GM12872 (cell line): ENCODE measurements around the gene PSME3IP1.

Experiments
- TF ChIP-seq, protein P1 (sequence below): IDR thresholded peaks from 3 replicates; pipeline ENCODE4 v1.5.1; 2011; ENCODE audit warnings: low read depth, mild to moderate bottlenecking, low read length, moderate library complexity; ENCODE audit not compliant: insufficient read depth

The PSME3IP1 gene

DNA sequence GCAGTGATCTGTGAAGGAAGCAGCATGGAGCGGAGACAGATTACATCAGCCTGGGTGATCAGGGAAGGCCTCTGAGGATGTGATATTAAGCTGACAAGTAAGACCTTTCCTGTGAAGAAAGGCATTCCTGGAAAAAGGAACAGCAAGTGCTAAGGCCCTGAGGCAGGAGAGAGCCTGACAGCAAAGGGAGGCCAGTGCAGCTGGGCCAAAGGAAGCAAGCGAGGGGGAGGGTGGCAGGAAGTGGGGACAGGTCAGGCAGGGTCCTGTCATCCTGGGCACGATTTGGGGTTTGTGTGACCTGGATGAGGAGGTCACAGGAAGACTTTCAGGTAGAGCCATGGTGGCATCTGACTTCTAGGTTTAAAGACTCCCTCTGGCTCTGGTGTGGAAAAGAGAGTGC is 81.1 kb downstream of the PSME3IP1 start:
- TF ChIP-seq, protein P1, sequence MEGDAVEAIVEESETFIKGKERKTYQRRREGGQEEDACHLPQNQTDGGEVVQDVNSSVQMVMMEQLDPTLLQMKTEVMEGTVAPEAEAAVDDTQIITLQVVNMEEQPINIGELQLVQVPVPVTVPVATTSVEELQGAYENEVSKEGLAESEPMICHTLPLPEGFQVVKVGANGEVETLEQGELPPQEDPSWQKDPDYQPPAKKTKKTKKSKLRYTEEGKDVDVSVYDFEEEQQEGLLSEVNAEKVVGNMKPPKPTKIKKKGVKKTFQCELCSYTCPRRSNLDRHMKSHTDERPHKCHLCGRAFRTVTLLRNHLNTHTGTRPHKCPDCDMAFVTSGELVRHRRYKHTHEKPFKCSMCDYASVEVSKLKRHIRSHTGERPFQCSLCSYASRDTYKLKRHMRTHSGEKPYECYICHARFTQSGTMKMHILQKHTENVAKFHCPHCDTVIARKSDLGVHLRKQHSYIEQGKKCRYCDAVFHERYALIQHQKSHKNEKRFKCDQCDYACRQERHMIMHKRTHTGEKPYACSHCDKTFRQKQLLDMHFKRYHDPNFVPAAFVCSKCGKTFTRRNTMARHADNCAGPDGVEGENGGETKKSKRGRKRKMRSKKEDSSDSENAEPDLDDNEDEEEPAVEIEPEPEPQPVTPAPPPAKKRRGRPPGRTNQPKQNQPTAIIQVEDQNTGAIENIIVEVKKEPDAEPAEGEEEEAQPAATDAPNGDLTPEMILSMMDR = no peak

DNA sequence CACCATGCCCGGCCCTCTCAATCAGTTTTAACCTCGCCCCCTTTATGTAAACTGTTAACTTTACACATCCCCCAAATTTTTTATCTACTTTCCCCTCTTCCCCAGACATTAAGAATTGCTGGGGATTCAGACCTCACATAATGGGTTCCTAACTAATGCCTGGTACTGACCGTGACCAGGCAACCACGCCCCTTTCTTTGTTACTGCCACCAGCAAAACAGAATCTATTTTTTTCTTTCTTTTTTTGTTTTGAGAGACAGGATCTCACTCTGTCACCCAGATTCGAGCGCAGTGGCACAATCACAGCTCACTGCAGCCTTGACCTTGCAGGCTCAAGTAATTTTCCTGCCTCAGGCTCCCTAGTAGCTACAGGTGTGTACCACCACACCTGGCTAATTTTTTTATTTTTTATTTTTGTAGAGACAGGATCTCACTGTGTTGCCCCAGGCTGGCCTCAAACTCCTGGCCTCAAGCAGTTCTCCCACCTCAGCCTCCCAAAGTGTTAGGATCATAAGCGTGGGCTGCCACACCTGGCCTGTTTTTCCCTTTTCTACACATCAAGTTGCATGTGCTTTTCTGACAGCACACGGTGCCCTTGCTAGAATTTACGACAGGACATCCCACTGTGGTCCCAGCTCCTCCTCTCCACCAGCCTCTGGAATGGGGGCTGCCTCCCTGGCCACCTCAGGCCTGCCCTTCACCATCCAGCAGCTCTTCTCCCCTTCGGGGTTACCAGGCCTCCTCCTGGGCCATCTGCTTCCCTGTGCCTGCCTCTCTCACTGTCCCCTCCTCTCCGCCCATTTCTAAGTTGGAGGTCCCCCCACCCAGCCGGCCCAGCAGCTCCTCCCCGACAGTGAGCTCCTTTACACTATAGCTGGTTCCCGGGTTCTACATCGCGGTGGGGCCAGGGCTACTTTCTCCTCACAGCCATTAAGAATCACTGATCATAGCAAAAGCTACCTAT is 82.7 kb downstream of the PSME3IP1 start:
- TF ChIP-seq, protein P1 = no peak
